NCI-H2196 treated with DMSO at 0.1 percent for 48 hours (cell line): ENCODE data around the gene UGT2A2.
"Not testable (repeated sequence)": the region's sequence is repeated elsewhere in the genome, so short reads cannot be mapped to it uniquely, and the experiment has no call there.

Experiments
- DNase-seq: peaks from one replicate; lab custom pipeline; 2025; ENCODE audit not compliant: unreplicated experiment; lab: John Stamatoyannopoulos, UW

UGT2A2 gene

GRCh38 chr4:69639542-69639941 is at the start of gene UGT2A2:
TSS of gene UGT2A2 (minus strand) at chr4:69639642. CDS start at chr4:69639640, 2 bp downstream.
- DNase-seq, result no peak

DNA sequence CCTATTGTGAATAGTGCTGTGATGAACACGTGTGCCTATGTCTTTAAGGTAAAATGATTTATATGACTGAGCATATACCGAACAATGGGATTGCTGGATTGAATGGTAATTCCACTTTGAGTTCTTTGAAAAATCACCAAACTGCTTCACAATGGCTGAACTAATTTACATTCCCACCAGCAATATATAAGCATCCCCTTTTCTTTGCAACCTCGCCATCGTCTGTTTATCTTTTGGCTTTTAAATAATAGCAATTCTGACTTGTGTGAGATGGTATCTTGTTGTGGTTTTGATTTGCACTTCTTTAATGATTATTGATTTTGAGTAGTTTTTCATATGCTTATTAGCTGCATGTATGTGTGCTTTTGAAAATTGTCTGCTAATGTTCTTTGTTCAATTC is 45.4 kb upstream of the UGT2A2 start:
- DNase-seq, result no peak

- no peak for DNase-seq
These were observed 29.2 kb upstream of the UGT2A2 start for GRCh38 chr4:69668680-69669079.

DNA sequence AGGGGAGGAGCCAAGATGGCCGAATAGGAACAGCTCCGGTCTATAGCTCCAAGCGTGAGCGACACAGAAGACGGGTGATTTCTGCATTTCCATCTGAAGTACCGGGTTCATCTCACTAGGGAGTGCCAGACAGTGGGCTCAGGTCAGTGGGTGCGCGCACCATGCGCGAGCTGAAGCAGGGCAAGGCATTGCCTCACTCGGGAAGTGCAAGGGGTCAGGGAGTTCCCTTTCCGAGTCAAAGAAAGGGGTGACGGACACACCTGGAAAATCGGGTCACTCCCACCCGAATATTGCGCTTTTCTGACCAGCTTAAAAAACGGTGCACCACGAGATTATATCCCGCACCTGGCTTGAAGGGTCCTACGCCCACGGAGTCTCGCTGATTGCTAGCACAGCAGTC is 24.6 kb upstream of the UGT2A2 start:
- not testable (repeated sequence) for DNase-seq

DNA sequence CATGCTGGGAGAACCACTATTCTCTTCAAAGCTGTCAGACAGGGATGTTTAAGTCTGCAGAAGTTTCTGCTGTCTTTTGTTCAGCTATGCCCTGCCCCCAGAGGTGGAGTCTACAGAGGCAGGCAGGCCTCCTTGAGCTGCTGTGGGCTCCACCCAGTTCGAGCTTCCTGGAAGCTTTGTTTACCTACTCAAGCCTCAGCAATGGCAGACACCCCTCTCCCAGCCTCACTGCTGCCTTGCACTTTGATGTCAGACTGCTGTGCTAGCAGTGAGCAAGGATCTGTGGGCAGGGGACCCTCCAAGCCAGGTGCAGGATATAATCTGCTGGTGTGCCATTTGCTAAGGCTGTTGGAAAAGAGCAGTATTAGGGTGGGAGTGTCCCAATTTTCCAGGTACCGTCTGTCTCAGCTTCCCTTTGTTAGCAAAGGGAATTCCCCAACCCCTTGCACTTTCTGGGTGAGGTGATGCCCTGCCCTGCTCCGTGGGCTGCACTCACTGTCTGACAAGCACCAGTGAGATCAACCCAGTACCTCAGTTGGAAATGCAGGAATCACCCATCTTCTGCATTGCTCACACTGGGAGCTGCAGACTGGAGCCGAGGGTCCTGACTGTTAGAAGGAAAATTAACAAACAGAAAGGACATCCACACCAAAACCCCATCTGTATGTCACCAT is 21.8 kb upstream of the UGT2A2 start:
- not testable (repeated sequence) for DNase-seq

DNA sequence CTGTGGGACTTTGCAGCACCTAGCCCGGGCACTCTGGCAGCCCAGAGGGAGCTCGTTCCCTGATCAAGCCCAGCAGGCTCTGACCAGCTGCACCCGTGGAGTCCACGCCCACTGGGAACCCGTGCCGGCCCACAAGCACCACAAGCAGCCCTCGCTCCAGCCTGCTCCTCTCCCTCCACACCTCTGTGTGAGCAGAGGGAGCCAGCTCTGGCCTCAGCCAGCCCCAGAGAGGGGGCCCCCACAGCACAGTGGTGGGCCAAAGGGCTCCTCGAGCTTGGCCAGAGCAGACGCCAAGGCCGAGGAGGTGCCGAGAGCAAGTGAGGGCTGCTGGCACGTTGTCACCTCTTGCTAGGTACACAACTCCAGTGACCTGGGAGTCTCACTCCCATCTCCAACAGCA is 18.7 kb upstream of the UGT2A2 start:
- no peak for DNase-seq

DNA sequence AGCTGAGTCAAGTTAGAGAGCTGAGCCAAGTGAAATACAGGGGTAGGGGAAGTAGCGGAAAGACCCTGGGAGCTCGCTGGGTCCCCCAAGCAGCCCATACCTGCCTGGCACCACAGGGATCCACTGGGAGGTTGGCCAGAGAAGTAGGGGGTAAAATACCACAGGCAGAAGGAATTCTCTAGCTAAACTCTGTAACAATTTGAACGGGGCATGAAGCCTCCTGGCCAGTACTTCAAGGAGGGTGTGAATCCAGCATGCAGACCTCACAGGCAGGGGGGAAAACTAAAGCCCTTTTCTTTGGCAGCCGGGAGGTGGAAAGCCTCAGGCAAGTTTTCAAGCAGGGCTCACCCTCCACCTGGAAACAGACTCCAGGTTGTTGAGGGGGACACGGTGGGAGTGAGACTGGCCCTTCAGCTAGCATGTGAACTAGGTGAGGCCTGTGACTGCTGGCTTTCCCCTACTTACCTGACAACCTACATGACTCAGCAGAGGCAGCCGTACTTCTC is 17.3 kb upstream of the UGT2A2 start:
- DNase-seq, result no peak

DNA sequence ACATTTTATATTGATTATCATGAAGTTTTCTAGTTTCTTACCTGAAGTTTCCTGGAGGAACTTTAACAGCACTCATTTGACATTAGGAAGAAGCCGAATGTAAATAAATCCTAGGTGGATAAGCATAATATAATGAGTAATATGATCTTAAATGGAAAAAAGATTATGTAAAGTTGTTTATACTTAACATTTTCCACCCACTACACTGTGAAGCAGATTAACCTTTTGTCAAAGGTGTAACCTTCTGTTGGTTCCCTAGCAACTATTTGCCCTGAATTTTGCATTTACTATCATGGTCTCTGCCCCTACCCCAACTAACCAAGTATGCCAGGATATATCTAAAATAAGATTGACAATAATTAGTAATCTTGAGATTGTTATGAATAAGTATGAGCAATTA is 13.7 kb upstream of the UGT2A2 start, which contains the start of gene UGT2A1:
UGT2A1 (minus strand) TSS at position 101 of the 400 bp plus-strand sequence. CDS start 5,603 bp downstream, outside the sequence.
- no peak for DNase-seq

GRCh38 chr4:69650872-69651271 is 11.4 kb upstream of the UGT2A2 start:
- no peak for DNase-seq

DNA sequence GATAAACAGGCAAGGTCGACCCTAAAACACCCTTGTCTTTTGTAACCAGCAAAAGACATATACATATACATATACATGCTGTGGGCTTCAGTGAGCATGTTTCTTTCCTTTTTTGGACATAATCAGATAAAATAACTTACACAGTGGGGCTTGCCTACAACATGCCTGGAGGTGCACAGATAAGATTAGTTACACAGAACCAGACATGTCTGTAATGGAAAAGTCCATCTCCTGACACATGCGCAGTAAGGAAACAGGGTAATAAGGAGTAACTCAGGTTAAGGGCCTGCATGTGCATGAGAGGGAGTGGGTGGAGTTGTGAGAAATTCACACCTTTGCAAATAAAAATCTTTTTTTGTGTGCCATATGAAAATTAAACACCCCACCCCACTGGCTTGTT is 10.2 kb upstream of the UGT2A2 start:
- DNase-seq, result no peak

- DNase-seq, result no peak
These were observed 9.8 kb upstream of the UGT2A2 start for GRCh38 chr4:69649207-69649606.

- no peak for DNase-seq
These were observed 3.5 kb upstream of the UGT2A2 start for GRCh38 chr4:69642961-69643360.

- no peak for DNase-seq
These were observed 847 bp upstream of the UGT2A2 start for GRCh38 chr4:69640289-69640688.

DNA sequence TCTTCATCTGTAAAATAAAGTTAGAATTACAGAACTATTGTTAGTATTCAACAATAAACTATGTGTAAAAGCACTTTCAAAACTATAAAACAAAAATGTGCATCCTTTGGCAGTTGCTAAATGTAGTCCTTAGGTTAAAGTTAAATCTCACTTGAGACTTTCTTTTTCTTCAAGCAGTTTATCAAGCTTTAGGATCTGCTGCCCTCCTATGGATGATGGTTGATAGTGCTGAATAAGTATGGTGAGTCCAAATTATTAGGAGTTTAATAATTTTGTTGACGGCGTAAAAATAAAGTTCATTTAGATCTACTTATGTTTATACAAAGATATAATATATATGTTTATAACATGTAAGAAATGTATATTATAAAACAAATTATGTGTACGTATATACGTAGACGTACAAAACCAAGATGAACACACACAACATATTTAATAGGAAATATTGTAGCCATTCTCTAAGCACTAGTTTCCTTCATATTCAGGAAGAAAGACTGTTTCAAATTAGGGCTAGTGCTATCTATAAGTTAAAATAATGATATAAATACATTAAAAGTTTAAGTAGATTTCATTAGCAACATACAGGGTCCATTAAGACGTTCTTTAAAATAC is 22.3 kb downstream of the UGT2A2 start:
- DNase-seq, result no peak

GRCh38 chr4:69610484-69610883 is 29.0 kb downstream of the UGT2A2 start:
- no peak for DNase-seq

DNA sequence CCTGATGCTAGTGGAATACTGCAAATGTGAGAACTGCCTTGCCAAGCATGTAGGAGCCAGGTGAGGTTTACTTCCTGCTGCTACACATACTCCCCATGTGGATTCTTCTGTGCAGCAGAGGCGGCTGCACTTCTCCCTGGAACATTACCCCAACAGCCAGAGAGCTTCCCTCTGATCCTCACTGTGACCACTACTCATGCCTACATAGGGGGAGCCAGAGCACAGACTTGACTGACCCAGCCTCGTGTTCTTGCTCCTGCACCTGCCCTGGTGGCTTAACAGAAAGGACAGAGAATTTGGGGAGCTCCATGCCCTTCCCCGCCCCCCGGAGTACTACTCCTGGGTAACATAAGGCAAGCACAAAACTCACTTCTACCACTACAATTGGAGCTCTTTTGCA is 38.4 kb downstream of the UGT2A2 start:
- no peak for DNase-seq

GRCh38 chr4:69600013-69600412 is 39.4 kb downstream of the UGT2A2 start:
- no peak for DNase-seq

- no peak for DNase-seq
These were observed 45.1 kb downstream of the UGT2A2 start for GRCh38 chr4:69594382-69594781.

DNA sequence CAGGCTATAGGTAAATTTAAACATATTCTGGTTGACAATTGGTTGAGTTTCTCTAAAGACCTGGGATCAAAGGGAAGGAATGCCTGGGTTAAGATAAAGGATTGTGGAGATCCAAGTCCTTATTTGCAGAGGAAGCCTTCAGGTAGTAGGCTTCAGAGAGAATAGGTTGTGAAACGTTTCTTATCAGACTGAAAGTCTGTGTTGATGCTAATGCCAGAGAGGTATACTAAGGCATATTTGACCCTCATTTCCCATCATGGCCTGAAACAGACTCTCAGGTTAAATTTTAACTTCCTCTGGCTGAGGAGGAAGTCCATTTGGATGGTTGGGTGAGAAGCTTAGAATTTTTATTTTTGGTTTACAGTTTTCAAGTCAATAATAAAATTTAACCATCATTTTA is 48.1 kb downstream of the UGT2A2 start:
- DNase-seq, result no peak

- no peak for DNase-seq
These were observed 49.6 kb downstream of the UGT2A2 start for GRCh38 chr4:69589884-69590283.

DNA sequence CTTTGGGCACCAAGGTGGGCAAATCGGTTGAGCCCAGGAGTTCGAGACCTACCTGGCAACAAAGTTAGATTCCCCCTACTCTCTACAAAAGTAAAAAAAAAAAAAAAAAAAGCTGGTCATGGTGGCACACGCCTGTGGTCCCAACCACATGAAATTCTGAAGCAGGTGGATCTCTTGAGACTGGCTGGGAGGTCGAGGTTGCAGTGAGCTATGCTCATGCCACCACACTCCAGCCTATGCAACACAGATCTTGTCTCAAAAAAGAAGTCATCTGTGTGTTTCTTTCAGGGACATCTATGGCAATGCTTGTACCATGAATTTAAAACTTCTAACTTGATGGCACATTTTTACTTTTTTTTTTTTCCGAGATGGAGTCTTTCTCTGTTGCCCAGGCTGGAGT is 55.3 kb downstream of the UGT2A2 start:
- no peak for DNase-seq

GRCh38 chr4:69583543-69583942 is 55.9 kb downstream of the UGT2A2 start:
- DNase-seq, result no peak

DNA sequence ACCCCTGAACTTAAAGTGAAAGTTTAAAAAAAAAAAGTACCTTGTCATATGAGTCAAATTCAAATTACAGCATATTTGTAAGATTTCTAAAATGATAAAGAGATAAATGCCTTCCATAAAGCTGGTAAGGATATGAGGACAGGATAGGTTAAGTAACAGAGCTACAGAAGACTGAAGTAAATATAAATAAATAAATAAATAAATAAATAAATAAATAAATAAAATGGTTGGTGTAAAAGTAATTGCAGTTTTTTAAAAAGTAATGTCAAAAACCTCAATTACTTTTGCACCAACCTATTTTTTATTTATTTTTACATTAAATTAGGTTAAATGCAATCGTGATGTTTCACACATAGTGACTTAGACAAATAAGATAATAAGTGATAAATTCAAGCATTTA is 62.2 kb downstream of the UGT2A2 start:
- DNase-seq, result no peak
